ENCODE measurements around the gene NMNAT3.

NMNAT3 gene

GRCh38 chr3:139538733-139539132 is 139.0 kb downstream of the NMNAT3 start:
- no peak for DNase-seq

GRCh38 chr3:139537795-139538621 is 139.8 kb downstream of the NMNAT3 start:
- no peak for DNase-seq

DNA sequence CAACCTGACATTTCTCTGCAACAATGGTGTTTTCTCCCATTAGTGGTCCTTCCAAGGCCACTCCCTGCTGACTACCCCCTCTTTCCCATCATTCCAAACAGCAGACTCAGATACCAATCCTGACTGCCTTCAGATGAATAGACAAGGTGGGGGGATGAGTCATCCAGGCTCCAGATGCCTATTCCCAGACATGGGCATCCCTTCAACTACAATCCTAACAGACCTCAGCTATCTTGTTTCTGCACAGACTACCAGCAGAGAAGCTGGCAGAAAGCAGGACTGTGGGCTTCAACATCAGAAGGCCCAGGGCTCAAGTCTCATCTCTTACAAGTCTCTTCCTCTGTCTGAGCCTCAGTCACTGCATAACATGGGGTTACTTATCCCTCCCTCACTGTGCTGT is 140.4 kb downstream of the NMNAT3 start:
- DNase-seq: peak; percentile 65

DNA sequence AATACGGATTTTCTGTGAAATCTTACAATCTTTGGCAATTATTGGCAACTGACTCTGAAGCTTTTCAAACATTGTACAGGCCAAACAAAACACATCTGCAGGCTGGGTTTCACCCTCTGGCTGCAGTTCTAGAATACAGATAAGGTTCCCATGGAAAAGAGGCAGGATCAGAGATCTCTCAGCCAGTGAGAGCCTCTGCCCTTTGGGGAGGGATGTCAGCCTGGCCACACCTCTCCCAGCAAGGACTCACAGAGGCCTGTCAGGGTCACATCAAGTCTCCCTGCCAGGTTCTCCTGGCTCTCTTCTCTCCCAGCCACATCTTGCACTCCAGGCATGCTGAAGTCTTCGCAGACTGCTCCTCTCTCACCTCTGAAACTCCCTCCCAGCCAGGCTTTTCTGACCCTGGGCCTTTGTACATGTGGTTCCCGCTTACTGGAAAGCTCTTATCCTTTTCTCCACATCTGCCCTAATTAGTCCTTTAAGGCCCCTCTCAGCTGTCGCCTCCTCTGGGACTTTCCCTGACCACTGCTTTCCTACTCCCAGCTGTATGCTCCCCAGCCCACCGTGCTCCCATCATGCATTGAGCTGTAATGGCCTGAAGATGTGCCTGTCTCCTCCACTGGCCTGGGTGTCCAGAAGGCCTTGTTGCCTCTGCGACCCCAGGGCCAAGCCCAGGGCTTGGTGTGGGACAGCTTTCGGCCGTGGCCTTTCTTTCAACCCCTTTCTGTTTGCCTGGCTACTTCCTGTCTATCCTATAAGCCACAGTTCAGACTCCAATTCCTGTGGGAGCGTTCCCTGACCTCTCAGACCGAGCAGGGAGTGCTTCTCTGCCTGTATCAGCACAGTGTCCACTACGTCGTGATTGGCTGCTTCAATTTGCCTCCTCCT is 142.5 kb downstream of the NMNAT3 start:
- peak; percentile 30 for DNase-seq

GRCh38 chr3:139534455-139534812 is 143.3 kb downstream of the NMNAT3 start:
- DNase-seq: peak; percentile 85

GRCh38 chr3:139533781-139534454 is 143.9 kb downstream of the NMNAT3 start:
- peak; percentile 81 for DNase-seq

DNA sequence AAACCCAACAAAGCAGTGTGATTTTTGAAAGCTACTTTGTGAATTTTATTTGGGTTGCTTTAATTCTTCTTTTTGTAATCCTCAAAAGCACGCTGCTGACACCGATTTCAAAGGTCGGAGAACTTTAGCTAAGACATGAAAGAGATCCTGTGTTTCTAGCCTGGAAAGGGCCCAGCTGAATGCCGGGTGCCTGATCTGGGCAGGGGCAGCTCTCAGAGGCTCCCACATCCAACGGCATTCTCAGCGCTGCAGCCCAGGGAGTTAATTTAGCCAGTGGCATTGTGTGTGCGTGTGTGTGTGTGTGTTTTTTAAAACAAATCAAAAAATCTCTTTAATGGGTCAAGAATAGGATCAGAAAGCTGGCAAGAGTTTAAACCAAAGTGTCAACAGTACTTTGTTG is 144.8 kb downstream of the NMNAT3 start:
- no peak for DNase-seq

DNA sequence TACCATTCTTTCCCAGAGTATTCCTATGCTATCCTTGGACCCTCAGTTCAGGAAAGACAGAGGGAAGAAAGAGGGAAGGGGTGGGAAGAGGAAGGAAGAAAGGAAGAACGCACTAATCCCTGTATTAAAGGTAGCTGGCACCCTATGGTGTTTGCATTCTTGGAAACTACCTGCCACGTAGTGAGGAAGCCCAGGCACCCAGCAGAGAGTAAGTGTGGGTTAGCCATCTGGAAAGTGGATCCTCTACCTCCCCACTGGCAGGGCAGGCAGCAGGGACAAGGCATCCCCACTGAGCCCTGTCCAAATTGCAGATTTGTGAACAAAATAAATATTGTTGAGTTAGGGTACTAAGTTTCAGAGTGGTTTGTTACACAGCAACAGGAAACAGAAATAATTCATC is 147.1 kb downstream of the NMNAT3 start:
- no peak for DNase-seq

GRCh38 chr3:139529662-139530061 is 148.1 kb downstream of the NMNAT3 start:
- no peak for DNase-seq

DNA sequence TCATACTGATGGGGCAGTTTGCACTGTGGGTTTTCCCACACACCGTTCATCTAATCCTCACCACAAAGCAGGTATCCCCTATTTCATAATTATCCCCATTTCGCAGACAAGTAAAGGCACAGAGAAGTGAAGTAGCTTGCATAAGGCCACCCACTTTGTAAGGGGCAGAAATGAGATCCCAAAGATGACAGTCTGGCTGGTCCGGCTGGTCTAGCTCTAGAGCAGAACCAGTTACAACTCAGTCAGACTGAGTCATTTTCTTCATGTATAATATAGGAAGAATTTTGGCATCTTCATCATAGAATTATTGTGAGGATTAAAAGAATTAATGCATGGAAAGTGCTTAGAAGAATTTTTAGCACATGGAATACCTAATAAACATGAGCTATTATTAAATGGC is 148.8 kb downstream of the NMNAT3 start:
- no peak for DNase-seq

DNA sequence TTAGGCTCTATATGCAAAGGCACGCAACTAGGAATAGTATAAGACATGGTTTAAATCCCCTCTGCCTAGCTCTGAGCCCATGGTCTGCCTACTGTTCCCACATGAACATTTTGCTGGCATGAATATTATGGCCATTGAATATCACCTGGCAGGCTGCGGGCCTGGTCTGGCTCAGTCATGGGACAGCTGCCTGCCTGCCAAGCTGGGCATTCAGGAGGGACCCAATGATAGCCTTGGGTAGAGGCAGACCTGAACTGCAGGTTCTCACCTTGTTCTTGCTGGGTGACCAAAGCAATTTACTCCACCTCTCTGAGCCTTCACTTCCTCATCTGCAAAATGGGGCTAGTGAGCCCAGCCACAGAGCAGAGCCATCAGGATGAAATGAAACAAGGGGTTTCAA is 149.5 kb downstream of the NMNAT3 start:
- DNase-seq: no peak

DNA sequence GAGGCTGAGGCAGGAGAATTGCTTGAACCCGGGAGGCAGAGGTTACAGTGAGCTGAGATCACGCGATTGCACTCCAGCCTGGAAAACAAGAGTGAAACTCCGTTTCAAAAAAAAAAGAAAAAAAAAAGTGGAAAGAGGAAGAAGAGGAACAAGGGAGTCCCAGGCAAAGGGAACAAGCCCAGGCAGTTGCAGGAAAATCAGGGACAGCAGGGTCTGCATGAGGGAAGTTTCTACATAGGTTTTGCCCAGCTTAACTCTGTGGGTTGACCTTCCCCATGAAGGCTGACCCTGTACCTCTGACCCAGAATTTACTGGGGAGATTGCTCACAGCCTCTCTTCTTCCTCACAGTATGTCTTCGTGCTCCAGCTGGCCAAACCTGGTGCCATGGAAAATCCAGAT is 150.5 kb downstream of the NMNAT3 start:
- no peak for DNase-seq

- no peak for DNase-seq
These were observed 151.6 kb downstream of the NMNAT3 start for GRCh38 chr3:139526146-139526545.

DNA sequence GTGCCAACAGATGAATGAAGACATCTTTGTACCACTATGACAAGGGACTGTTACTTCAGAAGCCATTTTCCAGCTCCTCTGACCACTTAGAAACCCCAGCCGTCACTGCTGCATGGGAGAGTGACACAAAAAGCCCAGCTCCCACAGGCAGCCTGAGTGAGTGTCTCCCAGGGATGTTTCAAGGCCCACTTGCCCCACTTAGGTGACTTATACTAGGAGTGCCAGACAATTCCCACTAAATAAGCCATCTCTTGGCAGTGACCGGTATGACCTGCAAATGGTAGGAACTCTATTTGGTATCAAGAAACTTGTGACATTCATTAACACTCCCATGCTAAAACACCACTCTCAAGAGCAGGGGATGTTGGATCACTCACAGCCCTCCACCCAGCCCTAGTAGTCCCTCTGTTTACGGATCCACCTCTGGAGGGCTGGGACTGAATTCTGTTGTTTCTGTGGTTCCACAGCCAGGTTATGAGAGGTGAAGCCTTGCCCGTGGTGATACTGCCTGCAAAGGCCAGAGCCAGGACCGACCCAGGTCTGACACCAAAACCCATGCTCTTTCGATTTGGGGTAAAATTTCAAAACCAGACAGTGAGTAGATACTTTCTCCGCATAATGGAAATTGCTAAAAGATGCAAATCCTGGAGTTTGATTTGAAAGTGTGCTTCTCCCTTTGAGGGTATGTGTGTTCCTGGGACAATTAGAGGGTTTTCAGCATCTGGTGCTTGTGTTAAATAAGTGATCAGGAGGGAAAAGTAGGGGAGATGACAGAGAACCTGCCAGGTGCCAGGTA is 152.7 kb downstream of the NMNAT3 start:
- DNase-seq: no peak

GRCh38 chr3:139523718-139524117 is 154.1 kb downstream of the NMNAT3 start:
- DNase-seq: no peak

DNA sequence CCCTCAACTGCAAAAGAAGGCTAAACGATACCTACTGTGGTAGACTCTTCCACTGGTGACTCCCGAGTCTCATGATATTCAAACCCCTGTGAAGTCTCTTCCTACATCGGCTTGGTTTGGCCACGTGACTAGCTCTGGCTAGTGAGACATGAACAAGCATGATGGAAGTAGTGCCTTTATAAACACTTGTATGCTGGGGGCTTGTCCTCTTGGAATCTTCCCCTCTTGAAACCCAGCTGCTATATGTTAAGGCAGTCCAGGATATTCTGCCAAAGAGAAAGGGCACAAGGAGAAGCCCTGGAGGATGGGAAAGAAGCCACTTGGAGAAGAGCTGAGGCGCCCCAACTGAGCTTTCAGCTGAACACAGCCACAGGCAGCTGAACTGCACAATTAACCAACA is 154.6 kb downstream of the NMNAT3 start:
- no peak for DNase-seq

- no peak for DNase-seq
These were observed 155.4 kb downstream of the NMNAT3 start for GRCh38 chr3:139522421-139522820.

DNA sequence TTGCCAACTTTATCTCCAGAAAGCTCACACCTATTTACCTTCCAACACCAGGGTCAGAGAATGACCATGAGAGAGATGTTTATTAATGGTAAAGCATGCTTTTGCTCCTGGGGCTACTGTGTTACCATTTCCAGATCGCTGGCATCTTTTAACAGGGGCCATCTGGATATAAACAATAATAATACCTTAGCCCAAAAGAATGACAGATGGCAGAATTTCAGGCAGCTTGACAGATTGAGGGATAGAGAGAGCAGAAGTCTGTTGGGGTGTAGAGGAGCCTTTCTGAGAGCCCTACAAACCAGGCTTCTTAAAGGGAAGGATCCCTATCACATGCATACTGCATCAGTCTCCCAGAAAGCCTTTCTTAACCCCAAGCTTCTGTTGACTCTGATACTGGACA is 156.0 kb downstream of the NMNAT3 start:
- DNase-seq: no peak

- no peak for DNase-seq
These were observed 156.6 kb downstream of the NMNAT3 start for GRCh38 chr3:139521144-139521543.

- DNase-seq: no peak
These were observed 157.6 kb downstream of the NMNAT3 start for GRCh38 chr3:139519998-139520737.

DNA sequence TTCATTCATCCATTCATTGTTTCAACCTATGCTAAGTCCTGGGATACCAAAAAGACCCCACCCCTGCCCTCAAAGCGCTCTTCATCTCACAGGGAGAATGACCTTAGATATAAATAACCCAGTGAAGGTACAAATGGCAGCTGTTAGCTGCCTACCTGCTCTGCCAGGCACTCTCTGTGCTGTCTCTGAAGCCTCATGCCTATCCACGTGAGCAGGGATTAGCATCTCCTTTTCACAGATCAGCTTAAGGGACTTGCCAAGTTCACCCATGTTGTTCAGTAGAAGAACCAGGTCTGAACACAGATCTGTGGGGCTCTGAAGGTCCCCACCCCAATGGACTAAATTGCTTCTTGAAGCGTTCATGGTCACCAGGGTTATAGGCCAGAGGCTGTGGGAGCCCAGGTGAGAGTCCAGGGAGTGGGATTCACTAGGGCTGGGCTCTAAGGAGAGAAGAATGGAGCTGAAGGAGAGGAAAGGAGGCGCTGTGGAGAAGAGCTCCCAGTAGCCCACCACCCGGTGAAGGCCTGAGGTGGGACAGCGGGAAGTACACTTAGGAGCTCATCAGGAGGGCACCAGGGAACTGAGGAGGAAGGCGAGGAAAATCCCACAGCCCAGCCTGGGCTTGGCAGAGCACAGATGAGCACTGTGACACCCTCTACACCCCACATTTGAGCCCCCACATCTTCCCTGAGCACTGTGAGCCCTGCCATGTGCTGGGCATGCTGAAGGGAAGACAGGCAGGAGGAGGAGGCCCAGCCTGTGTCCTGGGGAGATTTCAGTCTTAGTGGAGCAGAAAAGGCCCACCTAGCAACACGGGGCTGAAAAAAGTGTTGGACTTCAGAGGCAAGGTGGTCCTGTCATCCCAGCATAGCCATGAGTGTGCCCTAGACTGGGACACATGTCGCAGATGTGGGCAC is 158.6 kb downstream of the NMNAT3 start:
- no peak for DNase-seq
